Measurements from ENCODE around the gene AP2A2.
A peak's percentile ranks its signal among the peaks of the same experiment; 100 is the strongest.

AP2A2 gene

DNA sequence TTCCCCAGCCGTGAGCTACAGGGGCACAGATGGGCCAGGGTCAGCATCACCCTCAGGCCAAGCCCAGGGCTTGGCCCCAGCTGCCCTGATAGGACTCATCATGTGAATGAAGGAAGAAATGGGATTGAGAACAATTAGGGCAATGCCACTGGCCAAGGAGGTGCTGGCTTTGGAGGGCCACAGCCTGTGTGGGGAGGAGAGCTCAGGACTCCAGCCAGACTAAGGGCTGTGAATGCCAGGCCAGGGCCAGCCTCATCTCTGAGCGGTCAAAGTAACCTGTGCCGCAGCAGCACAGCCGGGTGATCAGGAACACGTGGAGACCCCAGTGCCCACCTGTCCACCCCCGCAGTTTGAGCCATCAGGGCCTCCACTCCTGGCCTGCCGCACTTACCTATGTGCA lies 25.1 kb upstream of the AP2A2 start:
- H3K4me1 ChIP-seq (ENCODE audit: control insufficient read depth, insufficient read depth, low read length): no peaks in the 10 kb centered on the region
- no peaks in the 10 kb centered on the region for H3K9me3 ChIP-seq (ENCODE audit: control insufficient read depth, insufficient read depth, low read depth, low read length)
- ChIA-PET POLR2A (no interaction called here), CTCF (interaction anchor here (0.6 kb wide), 1 partner anchor 8 kb away, joined by 3 read pairs; no protein-coding TSS in a partner anchor)
- TF ChIP-seq ZNF629 (tag by site-specific recombination; IDR thresholded peaks at IDR 0.05) (no peak), TRIM28 (IDR thresholded peaks at IDR 0.05; ENCODE audit: borderline replicate concordance, low read length) (no peak), ZNF747 (tag by site-specific recombination; IDR thresholded peaks at IDR 0.05) (no peak), MEIS1 (CRISPR knock-in tag; IDR thresholded peaks at IDR 0.05; ENCODE audit: borderline replicate concordance) (no peak), ZXDB (tag by site-specific recombination; IDR thresholded peaks at IDR 0.05) (no peak), BCL11B (tag by site-specific recombination; IDR thresholded peaks at IDR 0.05; ENCODE audit: low read depth) (no peak), ZNF248 (tag by site-specific recombination; IDR thresholded peaks at IDR 0.05) (no peak), ZNF112 (tag by site-specific recombination; IDR thresholded peaks at IDR 0.05) (no peak), ZNF292 (tag by site-specific recombination; IDR thresholded peaks at IDR 0.05; ENCODE audit: borderline replicate concordance, low read depth) (no peak), ZNF670 (tag by site-specific recombination; IDR thresholded peaks at IDR 0.05; ENCODE audit: low read depth) (no peak), ZNF426 (tag by site-specific recombination; IDR thresholded peaks at IDR 0.05) (no peak), ZNF791 (tag by site-specific recombination; IDR thresholded peaks at IDR 0.05) (no peak), ZNF514 (tag by site-specific recombination; IDR thresholded peaks at IDR 0.05) (no peak), ZFP3 (tag by site-specific recombination; IDR thresholded peaks at IDR 0.05; ENCODE audit: low read depth) (no peak), SCRT1 (tag by site-specific recombination; IDR thresholded peaks at IDR 0.05; ENCODE audit: borderline replicate concordance) (no peak), ZNF677 (tag by site-specific recombination; IDR thresholded peaks at IDR 0.05) (no peak), ZNF501 (tag by site-specific recombination; IDR thresholded peaks at IDR 0.05) (no peak), ZBTB21 (tag by site-specific recombination; IDR thresholded peaks at IDR 0.05) (no peak)
- TF ChIP-seq, protein P1, sequence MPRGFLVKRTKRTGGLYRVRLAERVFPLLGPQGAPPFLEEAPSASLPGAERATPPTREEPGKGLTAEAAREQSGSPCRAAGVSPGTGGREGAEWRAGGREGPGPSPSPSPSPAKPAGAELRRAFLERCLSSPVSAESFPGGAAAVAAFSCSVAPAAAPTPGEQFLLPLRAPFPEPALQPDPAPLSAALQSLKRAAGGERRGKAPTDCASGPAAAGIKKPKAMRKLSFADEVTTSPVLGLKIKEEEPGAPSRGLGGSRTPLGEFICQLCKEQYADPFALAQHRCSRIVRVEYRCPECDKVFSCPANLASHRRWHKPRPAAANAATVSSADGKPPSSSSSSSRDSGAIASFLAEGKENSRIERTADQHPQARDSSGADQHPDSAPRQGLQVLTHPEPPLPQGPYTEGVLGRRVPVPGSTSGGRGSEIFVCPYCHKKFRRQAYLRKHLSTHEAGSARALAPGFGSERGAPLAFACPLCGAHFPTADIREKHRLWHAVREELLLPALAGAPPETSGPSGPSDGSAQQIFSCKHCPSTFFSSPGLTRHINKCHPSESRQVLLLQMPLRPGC (tag by site-specific recombination; IDR thresholded peaks at IDR 0.05): no peak
- TF ChIP-seq, protein P2, sequence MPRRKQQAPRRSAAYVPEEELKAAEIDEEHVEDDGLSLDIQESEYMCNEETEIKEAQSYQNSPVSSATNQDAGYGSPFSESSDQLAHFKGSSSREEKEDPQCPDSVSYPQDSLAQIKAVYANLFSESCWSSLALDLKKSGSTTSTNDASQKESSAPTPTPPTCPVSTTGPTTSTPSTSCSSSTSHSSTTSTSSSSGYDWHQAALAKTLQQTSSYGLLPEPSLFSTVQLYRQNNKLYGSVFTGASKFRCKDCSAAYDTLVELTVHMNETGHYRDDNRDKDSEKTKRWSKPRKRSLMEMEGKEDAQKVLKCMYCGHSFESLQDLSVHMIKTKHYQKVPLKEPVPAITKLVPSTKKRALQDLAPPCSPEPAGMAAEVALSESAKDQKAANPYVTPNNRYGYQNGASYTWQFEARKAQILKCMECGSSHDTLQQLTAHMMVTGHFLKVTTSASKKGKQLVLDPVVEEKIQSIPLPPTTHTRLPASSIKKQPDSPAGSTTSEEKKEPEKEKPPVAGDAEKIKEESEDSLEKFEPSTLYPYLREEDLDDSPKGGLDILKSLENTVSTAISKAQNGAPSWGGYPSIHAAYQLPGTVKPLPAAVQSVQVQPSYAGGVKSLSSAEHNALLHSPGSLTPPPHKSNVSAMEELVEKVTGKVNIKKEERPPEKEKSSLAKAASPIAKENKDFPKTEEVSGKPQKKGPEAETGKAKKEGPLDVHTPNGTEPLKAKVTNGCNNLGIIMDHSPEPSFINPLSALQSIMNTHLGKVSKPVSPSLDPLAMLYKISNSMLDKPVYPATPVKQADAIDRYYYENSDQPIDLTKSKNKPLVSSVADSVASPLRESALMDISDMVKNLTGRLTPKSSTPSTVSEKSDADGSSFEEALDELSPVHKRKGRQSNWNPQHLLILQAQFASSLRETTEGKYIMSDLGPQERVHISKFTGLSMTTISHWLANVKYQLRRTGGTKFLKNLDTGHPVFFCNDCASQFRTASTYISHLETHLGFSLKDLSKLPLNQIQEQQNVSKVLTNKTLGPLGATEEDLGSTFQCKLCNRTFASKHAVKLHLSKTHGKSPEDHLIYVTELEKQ (tag by site-specific recombination; IDR thresholded peaks at IDR 0.05; ENCODE audit: borderline replicate concordance): no peak
- H3K36me3 ChIP-seq (ENCODE audit: control insufficient read depth in 2 of 2, insufficient read depth in 1 of 2, low read length in 2 of 2): peaks cover 0 to 73% of the 10 kb centered on the region in 2 experiments; a peak in 2 of 3 replicates
- no peak overlapping the region for H3K27ac ChIP-seq (ENCODE audit: extremely low read depth, low read depth, low read length)
- H3K4me3 ChIP-seq (ENCODE audit: low read depth, low read length): no peak overlapping the region

DNA sequence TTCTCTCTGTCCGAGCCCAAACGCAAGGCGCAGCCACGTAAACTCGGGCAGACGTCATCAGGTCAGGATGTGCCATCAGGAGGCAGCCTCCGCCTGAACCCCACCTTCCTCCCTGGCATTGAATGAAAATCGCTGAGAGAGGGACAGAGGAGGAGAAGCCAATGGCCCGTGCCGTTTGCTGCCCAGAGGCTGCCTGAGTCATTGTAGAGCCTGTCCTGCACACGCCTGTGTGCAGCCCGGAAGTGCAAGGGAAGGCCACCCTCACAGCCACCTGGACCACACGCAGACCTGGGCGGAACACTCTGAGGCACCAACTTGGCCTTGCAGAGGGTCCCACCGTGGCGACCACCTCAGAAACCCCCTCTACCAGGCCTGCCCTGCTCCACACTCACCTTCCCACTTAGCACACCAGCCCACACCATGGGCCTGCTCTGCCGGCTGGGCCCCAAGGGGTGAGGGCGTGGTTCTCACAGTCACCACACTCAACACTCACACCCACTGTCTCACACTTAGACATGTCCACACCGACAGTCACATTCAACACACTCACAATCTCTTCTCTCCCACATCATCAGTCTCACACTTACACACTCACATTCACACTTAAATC lies 24.1 kb upstream of the AP2A2 start:
- POLR2A ChIA-PET: no interaction called here
- CTCF ChIA-PET: no interaction called here
- Histone ChIP-seq H3K4me1 (ENCODE audit: control insufficient read depth, insufficient read depth, low read length) (no peaks in the 10 kb centered on the region), H3K36me3 (ENCODE audit: control insufficient read depth in 2 of 2, insufficient read depth in 1 of 2, low read length in 2 of 2) (peaks cover 0 to 76% of the 10 kb centered on the region in 2 experiments; a peak in 2 of 3 replicates), H3K9me3 (ENCODE audit: control insufficient read depth, insufficient read depth, low read depth, low read length) (no peaks in the 10 kb centered on the region), H3K27ac (ENCODE audit: extremely low read depth, low read depth, low read length) (no peak overlapping the region), H3K4me3 (ENCODE audit: low read depth, low read length) (no peak overlapping the region)
- peak; percentile 58 for TF ChIP-seq ZFHX2 (tag by site-specific recombination; conservative IDR thresholded peaks at IDR 0.05)
- TF ChIP-seq EGR2 (tag by site-specific recombination; IDR thresholded peaks at IDR 0.05; ENCODE audit: low read depth): peak; percentile 45; the same call in 1 of the 2 replicates
- no peak for TF ChIP-seq OVOL3 (tag by site-specific recombination; IDR thresholded peaks at IDR 0.05)
